ENCODE data around the gene MRPL11. TPM values are rescaled to one million over a fixed set of nuclear protein-coding genes. Genes with fewer than 3 reads are reported as not detected.

Gene MRPL11
- total and polyA plus RNA-seq, 2 of the 13 experiments (the other 11 are each of a cell fraction or from before 2014, with no cell fraction given), result 72.9 to 176 TPM

GRCh38 chr11:66411323-66411722 is 27.3 kb downstream of the MRPL11 start:
- Histone ChIP-seq H3K27ac (ENCODE audit: extremely low read length, insufficient read depth, low read length) (no peak overlapping the region), H3K9ac (ENCODE audit: insufficient read depth, low read depth, low read length) (no peak overlapping the region), H3K36me3 (replicated peaks in 1 of 2; ENCODE audit: control insufficient read depth in 1 of 2, insufficient read depth in 2 of 2, low read length in 2 of 2) (no peaks in the 10 kb centered on the region), H4K20me1 (ENCODE audit: insufficient read depth, low read length) (peaks cover 7% of the 10 kb centered on the region; the same call in 1 of the 2 replicates), H3K4me3 (replicated peaks in 1 of 3; ENCODE audit: insufficient read depth in 1 of 3, low read depth in 2 of 3, low read length in 3 of 3) (no peak overlapping the region), H3K27me3 (ENCODE audit: control insufficient read depth in 1 of 2, insufficient read depth in 2 of 2, low read length in 2 of 2) (peaks cover 5 to 63% of the 10 kb centered on the region in 2 experiments), H3K4me2 (ENCODE audit: low read depth, low read length) (no peak overlapping the region), H3K4me1 (ENCODE audit: insufficient read depth, low read length) (0 out of 2 replicates have a peak, but pooled peaks cover 5% of the 10 kb centered on the region), H3K9me3 (ENCODE audit: low read length) (no peaks in the 10 kb centered on the region), H3K79me2 (ENCODE audit: insufficient read depth, low read length) (no peaks in the 10 kb centered on the region), H2AFZ (ENCODE audit: low read length) (no peak overlapping the region)
- ChIA-PET POLR2A (no interaction called here), CTCF (ENCODE audit: low intra/inter-chr PET ratio, low total read pairs) (no interaction called here)
- TF ChIP-seq ZNF253 (CRISPR knock-in tag; IDR thresholded peaks at IDR 0.05; ENCODE audit: borderline replicate concordance), result no peak
- no peak for TF ChIP-seq RARA (CRISPR knock-in tag; IDR thresholded peaks at IDR 0.05)
- TF ChIP-seq SP5 (CRISPR knock-in tag; IDR thresholded peaks at IDR 0.05; ENCODE audit: borderline replicate concordance, low read depth), result no peak
- no peak for TF ChIP-seq HHEX (CRISPR knock-in tag; IDR thresholded peaks at IDR 0.05)
- TF ChIP-seq HMG20A (CRISPR knock-in tag; IDR thresholded peaks at IDR 0.05; ENCODE audit: borderline replicate concordance), result no peak
- no peak for TF ChIP-seq ZC3H13 (CRISPR knock-in tag; IDR thresholded peaks at IDR 0.05)
- no peak for TF ChIP-seq ZBTB7B (CRISPR knock-in tag; IDR thresholded peaks at IDR 0.05)
- no peak for TF ChIP-seq SIN3B (IDR thresholded peaks at IDR 0.05; ENCODE audit: low read length)
- no peak for TF ChIP-seq ZFAT (CRISPR knock-in tag; conservative IDR thresholded peaks at IDR 0.05)
- no peak for TF ChIP-seq IRF1 (CRISPR knock-in tag; IDR thresholded peaks at IDR 0.05; ENCODE audit: low read depth)
- no peak for TF ChIP-seq RELA (CRISPR knock-in tag; IDR thresholded peaks at IDR 0.05)
- no peak for TF ChIP-seq ZSCAN21 (CRISPR knock-in tag; IDR thresholded peaks at IDR 0.05; ENCODE audit: borderline replicate concordance)
- TF ChIP-seq, protein P1, sequence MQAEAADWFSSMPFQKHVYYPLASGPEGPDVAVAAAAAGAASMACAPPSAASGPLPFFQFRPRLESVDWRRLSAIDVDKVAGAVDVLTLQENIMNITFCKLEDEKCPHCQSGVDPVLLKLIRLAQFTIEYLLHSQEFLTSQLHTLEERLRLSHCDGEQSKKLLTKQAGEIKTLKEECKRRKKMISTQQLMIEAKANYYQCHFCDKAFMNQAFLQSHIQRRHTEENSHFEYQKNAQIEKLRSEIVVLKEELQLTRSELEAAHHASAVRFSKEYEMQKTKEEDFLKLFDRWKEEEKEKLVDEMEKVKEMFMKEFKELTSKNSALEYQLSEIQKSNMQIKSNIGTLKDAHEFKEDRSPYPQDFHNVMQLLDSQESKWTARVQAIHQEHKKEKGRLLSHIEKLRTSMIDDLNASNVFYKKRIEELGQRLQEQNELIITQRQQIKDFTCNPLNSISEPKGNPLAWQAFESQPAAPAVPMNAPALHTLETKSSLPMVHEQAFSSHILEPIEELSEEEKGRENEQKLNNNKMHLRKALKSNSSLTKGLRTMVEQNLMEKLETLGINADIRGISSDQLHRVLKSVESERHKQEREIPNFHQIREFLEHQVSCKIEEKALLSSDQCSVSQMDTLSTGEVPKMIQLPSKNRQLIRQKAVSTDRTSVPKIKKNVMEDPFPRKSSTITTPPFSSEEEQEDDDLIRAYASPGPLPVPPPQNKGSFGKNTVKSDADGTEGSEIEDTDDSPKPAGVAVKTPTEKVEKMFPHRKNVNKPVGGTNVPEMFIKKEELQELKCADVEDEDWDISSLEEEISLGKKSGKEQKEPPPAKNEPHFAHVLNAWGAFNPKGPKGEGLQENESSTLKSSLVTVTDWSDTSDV (CRISPR knock-in tag; IDR thresholded peaks at IDR 0.05), result no peak
- no peak for TF ChIP-seq KMT2A (CRISPR knock-in tag; IDR thresholded peaks at IDR 0.05)
- TF ChIP-seq CHD4 (IDR thresholded peaks at IDR 0.05; ENCODE audit: borderline replicate concordance, low read length), result no peak
- no peak for TF ChIP-seq ZNF660 (CRISPR knock-in tag; IDR thresholded peaks at IDR 0.05; ENCODE audit: borderline replicate concordance, low read depth)
- TF ChIP-seq ZFP36 (IDR thresholded peaks at IDR 0.05; ENCODE audit: borderline replicate concordance, low read depth, low read length, partially characterized antibody), result no peak
- ATAC-seq (no peak), DNase-seq (ENCODE audit: low spot score) (no peak), FAIRE-seq (no peak)
- 33% methylated on average over 4 of the region's 4 CpGs for WGBS (ENCODE audit: low lambda C conversion rate)
- in situ Hi-C loops (cut with HindIII; ENCODE audit: extremely low pct_ligation_motif_present, low pct_unique_long_range_greater_than_20kb), result loop anchor here (25.0 kb wide), 1 partner anchor 426 kb away; the partner anchor contains the start of gene RCE1
- no TSS peak for BruUV-seq (replicated peaks)
- intact Hi-C loops (cut with micrococcal nuclease; ENCODE audit: unreplicated experiment), result no loop called here

Measured in HepG2 (cell line).